Fibroblast of the aortic adventitia (primary cell): ENCODE data around the gene RCSD1. TPM values are rescaled to one million over a fixed set of nuclear protein-coding genes. Genes with fewer than 3 reads are reported as not detected.

Experiments
- DNase-seq: peaks from one replicate; pipeline ENCODE4 v3.0.0-alpha.2; 2010; ENCODE audit warnings: low read depth
- H3K4me3 ChIP-seq: 2 replicates; pipeline ENCODE4 v1.5.1; 2011; ENCODE audit warnings: low read depth, mild to moderate bottlenecking, control low read depth, low read length, moderate library complexity
- total RNA-seq: library from RNA; depleted of rRNA; stranded (reverse); fragments of >200 nt; gene quantifications from 2 replicates; pipeline ENCODE4 v1.2.3, GENCODE V29; 2012; ENCODE audit warnings: low replicate concordance
- TF ChIP-seq, protein P1 (sequence below): IDR thresholded peaks from 2 replicates; pipeline ENCODE4 v1.5.1; 2011; ENCODE audit warnings: mild to moderate bottlenecking, low read length, control low read depth, inconsistent platforms; ENCODE audit not compliant: insufficient read depth

Gene RCSD1
- total RNA-seq, 1 donor, result not detected

DNA sequence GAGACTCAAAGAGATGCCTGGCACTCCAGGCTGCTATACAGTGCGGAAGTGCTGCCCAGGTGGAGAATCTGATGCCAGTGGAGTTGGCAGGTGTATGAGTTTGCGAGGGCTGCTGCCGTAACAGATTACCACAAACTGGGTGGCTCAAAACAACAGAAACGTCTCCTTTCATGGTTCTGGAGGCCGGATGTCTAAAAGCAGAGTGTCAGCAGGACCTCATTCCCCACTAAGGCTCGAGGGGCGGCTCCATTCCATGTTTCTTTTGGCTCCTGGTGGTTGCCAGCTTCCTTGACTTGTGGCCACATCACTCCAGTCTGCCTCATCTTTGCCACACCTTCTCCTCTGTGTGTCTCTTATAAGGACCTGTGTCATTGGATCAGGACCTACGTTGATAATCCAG, 10.0 kb downstream of the RCSD1 start:
- DNase-seq, result no peak
- H3K4me3 ChIP-seq, result no peak overlapping the region
- TF ChIP-seq, protein P1, sequence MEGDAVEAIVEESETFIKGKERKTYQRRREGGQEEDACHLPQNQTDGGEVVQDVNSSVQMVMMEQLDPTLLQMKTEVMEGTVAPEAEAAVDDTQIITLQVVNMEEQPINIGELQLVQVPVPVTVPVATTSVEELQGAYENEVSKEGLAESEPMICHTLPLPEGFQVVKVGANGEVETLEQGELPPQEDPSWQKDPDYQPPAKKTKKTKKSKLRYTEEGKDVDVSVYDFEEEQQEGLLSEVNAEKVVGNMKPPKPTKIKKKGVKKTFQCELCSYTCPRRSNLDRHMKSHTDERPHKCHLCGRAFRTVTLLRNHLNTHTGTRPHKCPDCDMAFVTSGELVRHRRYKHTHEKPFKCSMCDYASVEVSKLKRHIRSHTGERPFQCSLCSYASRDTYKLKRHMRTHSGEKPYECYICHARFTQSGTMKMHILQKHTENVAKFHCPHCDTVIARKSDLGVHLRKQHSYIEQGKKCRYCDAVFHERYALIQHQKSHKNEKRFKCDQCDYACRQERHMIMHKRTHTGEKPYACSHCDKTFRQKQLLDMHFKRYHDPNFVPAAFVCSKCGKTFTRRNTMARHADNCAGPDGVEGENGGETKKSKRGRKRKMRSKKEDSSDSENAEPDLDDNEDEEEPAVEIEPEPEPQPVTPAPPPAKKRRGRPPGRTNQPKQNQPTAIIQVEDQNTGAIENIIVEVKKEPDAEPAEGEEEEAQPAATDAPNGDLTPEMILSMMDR, result no peak

DNA sequence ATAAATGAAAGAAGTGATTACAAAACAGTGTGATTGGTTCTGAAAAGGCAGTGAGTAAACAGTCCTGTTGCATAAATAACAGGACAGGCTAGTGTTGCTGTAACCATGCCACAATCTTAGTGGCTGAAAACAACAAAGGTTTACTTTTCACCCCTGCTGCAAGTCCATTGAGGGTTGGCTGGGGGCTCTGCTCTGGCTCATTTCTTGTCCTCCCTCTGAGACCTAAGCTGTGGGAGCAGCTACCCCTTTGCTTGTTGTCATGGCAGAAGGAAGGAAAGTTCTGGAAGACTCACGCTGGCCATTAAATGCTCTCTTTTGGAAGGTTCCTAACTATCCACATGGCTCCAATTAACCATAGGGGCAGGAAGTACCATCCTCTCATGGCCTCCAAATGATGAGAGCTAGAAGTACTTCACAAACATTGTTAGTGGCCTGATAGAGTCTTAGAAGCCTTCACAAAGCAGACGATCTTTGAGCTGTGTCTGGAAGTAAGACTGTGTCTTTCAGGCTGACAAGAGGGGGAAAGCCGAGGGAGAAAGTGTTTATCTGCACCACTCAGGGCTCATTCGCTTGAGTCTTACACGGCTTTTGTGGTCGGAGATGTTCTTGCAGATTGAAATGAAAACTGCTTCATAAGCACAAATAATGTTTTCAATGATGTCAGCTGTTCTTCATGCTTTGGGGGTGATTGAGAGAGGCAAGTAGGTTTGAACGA, 11.9 kb downstream of the RCSD1 start:
- H3K4me3 ChIP-seq, result no peak overlapping the region
- DNase-seq, result no peak
- TF ChIP-seq, protein P1, result no peak

DNA sequence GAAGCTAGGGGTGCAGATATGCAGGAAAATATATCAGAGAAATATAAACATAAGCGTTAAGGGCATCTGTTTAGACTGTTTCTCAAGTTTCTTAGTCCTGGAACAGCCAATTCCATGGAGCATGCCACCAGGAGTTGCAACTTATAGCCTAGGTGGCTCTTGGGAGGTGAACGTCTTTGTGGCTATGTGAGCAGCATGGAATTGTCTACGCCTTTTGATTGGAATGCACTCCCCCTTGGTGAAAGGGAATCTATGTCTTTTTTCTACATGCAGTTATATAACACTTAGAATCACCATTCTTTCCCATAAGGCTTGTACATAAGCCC, 12.4 kb downstream of the RCSD1 start:
- no peak overlapping the region for H3K4me3 ChIP-seq
- no peak for DNase-seq
- TF ChIP-seq, protein P1, result no peak

DNA sequence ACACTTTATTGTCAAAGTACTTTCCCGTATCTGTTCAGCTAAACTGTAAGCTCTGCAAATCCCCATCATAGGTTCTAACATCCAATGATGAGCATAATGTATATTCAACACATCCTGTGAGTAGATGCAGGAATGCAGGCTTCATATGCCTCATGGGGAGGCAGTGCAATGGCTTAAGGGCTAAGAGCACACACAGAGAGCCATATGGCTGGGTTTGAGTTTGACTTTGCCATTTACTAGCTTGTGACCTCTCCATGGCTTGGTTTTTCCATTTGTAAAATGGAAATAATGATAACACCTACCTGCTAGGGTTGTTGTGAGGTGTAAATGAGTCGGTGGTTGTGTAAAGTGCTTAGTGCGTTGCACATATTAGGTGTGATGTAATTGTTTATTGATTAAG, 13.4 kb downstream of the RCSD1 start:
- DNase-seq, result no peak
- no peak overlapping the region for H3K4me3 ChIP-seq
- TF ChIP-seq, protein P1, result no peak

DNA sequence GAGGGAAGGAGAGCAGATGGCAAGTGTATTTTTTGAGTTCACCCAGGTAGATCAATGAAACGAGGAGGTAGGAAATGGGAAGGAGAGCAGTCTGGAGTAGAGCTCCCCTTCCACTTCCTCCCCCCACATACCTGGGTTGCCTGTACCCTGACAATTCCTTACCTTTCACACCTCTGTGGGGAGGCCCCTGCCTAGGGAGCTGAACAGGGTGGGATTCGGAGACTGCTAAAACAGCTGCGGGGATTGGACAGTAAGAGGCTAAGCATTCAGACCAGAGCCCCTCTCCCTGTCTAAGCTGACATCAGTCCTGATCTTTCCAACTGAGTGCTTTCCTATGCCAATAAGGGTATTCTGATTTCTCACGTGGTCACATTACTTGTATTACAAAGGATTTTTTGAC, 14.5 kb downstream of the RCSD1 start:
- TF ChIP-seq, protein P1, result no peak
- DNase-seq, result no peak
- H3K4me3 ChIP-seq, result no peak overlapping the region

DNA sequence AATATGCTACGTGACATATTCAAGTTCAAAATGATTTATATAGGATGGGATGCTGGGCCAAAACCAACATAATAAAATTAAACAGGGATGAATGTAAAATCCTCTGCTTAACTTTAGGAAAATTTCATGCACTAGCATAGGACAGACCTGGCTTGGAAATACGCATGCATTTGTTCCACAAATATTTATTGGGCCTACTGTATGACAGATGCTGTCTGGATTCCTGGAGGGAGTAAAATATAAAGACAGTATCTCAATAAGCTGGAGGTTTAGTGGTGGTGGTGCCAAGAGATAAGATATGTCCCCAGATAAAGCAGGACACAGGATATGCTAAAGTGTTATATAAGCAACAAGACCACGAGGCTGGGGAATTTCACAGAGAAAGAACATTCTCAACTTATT, 15.1 kb downstream of the RCSD1 start:
- DNase-seq, result no peak
- TF ChIP-seq, protein P1, result no peak
- H3K4me3 ChIP-seq, result no peak overlapping the region

DNA sequence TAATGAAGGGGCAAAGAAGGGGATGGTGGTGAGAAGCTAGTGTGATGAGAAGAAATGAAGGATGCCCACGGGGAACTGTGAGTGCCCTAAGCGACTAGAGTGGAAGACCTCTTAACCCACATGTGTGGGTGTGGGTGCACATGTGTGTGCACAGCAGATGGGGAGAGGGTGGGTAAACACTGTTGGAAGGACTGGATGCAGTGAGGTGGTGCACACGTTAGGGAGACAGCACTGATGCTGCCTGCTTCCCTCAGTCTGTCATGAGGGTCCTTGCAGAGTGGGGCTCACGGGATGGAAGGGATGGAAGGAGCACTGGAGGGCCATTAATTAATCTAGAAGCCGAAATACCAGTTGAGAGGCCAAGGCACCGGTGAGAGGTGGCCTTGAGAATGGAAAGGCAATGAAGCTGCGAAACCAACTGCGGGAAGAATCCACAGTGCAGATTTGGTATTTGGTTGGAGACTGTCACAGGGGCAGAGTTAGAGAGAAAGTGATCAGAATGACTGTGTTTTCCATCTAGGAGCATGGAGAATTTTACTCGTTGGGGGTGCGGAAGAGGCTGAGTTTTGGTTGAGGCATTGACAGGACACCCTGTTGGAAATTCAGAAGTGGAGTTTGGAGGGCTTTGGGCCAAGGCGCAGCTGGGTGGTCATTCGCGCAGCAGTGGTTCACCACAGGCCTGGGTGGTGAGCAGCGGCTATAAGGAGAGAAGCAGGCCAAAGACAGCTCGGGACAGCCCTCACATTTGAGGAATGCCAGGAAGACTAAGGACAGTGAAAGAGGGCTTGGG, 15.8 kb downstream of the RCSD1 start:
- DNase-seq, result no peak
- TF ChIP-seq, protein P1, result no peak
- no peak overlapping the region for H3K4me3 ChIP-seq
